Gastroesophageal sphincter (tissue), 4 donors: Measurements from ENCODE around the gene THYN1. TPM values are rescaled to one million over a fixed set of nuclear protein-coding genes. Genes with fewer than 3 reads are reported as not detected.

ENCODE experiments used
- ATAC-seq: fragments of 150-250 bp; one replicate; pipeline ENCODE4 v1.9.1; 2016; ENCODE audit warnings: mild to moderate bottlenecking, moderate library complexity
- H3K27ac ChIP-seq, 4 donors: fragments of 200-600 bp; sonication (generic) in 3 of 4; 1 replicate in 3 of 4; 2 replicates in 1 of 4; pipeline ENCODE4 v1.5.1; 2016 to 2019
- H3K27me3 ChIP-seq: fragments of 200-600 bp; sonication (generic); one replicate; pipeline ENCODE4 v1.5.1; 2019
- H3K36me3 ChIP-seq, 2 donors: fragments of 200-600 bp; sonication (generic); one replicate each; pipeline ENCODE4 v1.5.1; 2019; ENCODE audit warnings: control low read depth in 1 of 2
- H3K4me1 ChIP-seq, 3 donors: fragments of 200-600 bp; sonication (generic); 1 replicate in 2 of 3; 2 replicates in 1 of 3; pipeline ENCODE4 v1.5.1; 2016 to 2019; ENCODE audit warnings: control low read depth in 2 of 3
- H3K4me3 ChIP-seq, 2 donors: fragments of 200-600 bp; sonication (generic); one replicate each; pipeline ENCODE4 v1.5.1; 2019; ENCODE audit warnings: mild to moderate bottlenecking in 1 of 2, moderate library complexity in 1 of 2
- H3K9me3 ChIP-seq, 3 donors: fragments of 200-600 bp; sonication (generic); one replicate each; pipeline ENCODE4 v1.5.1; 2017 to 2019; ENCODE audit warnings: control low read depth in 2 of 3
- EP300 ChIP-seq: sonication (generic); formaldehyde crosslinking; IDR thresholded peaks from one replicate; pipeline ENCODE4 v1.6.1; 2017; ENCODE audit warnings: antibody characterized with exemption, mild to moderate bottlenecking
- POLR2A ChIP-seq, 2 donors: fragments of 450-650 bp; IDR thresholded peaks; one replicate each; pipeline ENCODE4 v1.6.1; 2017; ENCODE audit warnings: antibody characterized with exemption in 2 of 2, mild to moderate bottlenecking in 2 of 2, moderate library complexity in 1 of 2
- POLR2AphosphoS5 ChIP-seq: sonication (generic); formaldehyde crosslinking; IDR thresholded peaks from one replicate; pipeline ENCODE4 v1.6.1; 2017; ENCODE audit warnings: antibody characterized with exemption
- WGBS, 2 donors: methylation state at CpG; one replicate each; pipeline ENCODE4 v1.1.5; 2018; ENCODE audit warnings: low coverage in 1 of 2; 5-methylcytosine and 5-hydroxymethylcytosine counted together
- total RNA-seq, 4 donors: library from RNA; depleted of rRNA; stranded (reverse); fragments of >200 nt; gene quantifications; one replicate each; pipeline ENCODE4 v1.1.0, GENCODE V29; 2016
- TF ChIP-seq, protein P1 (sequence below), 4 experiments: fragments of 200-600 bp in 2 of 4; fragments of 450-650 bp in 2 of 4; sonication (generic) in 1 of 4; IDR thresholded peaks; one replicate each; pipeline ENCODE4 v1.5.1; 2017 to 2019; ENCODE audit warnings: antibody characterized with exemption in 4 of 4, mild to moderate bottlenecking in 2 of 4, moderate library complexity in 2 of 4

The THYN1 gene
- total RNA-seq, 4 donors from 2014 or later, result 54.0 to 74.4 (median 55.4) TPM

DNA sequence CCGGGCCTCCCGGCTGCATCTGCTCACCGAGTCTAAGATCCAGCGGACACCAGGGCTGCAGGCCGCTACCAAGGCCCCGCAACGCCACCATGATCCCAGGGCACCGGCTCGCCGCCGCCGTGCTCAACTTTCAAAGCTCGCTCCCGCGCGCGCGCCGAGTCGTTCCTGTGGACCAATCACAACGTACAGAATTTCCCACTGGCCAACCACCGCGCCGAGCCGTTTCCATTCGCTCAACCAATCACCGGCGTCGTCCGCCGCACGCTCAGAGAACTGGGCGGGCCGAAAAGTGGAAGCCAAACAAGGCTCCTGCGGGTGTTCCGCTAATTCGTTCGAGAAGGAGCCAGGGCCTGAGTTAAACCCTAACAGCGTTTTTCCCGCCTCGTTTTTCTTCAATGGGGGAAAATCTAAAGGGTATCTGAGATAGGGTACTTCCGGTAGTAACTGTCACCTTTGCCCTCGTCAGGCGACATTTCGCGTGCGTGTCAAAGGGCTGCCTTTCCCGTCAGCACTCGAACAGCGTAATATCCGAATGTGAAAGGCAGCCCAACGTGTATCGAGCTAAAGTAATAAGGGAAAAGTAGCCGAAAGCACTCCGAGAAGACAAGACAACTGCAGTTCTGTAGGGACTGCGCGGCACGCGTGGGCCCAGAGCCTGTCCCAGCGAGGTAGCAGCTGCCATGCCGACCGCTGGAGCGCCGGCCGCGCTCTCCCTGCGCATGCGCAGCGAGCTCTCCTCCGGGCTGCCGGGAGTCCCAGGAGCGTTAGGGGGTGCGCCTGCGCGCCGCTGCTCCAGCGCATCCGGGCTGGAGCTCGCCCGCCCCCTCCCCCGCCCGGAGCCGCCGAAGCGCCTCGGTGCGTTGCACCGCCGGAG is 29.1 kb downstream of the THYN1 start, which contains the start of the genes NCAPD3 and VPS26B:
Gene NCAPD3 (minus strand): TSS at position 132 of the 874 bp plus-strand sequence. CDS start 41 bp downstream, at position 91.
Gene VPS26B (plus strand): TSS at position 836 of the 874 bp plus-strand sequence. CDS start 452 bp downstream, outside the sequence.
- TF ChIP-seq, protein P1, sequence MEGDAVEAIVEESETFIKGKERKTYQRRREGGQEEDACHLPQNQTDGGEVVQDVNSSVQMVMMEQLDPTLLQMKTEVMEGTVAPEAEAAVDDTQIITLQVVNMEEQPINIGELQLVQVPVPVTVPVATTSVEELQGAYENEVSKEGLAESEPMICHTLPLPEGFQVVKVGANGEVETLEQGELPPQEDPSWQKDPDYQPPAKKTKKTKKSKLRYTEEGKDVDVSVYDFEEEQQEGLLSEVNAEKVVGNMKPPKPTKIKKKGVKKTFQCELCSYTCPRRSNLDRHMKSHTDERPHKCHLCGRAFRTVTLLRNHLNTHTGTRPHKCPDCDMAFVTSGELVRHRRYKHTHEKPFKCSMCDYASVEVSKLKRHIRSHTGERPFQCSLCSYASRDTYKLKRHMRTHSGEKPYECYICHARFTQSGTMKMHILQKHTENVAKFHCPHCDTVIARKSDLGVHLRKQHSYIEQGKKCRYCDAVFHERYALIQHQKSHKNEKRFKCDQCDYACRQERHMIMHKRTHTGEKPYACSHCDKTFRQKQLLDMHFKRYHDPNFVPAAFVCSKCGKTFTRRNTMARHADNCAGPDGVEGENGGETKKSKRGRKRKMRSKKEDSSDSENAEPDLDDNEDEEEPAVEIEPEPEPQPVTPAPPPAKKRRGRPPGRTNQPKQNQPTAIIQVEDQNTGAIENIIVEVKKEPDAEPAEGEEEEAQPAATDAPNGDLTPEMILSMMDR (IDR thresholded peaks at IDR 0.05), result peak in 2 of 4 experiments; percentile 19 to 30
- TF ChIP-seq EP300 (no peak), POLR2AphosphoS5 (peak; percentile 99), POLR2A (IDR thresholded peaks at IDR 0.05) (peak; percentile 98)
- peak; percentile 95 for ATAC-seq
- WGBS, 2 donors, result 1% methylated on average over 15 to 39 of the region's 89 CpGs
- Histone ChIP-seq H3K4me1 (peaks cover 3 to 46% (median 20%) of the 10 kb centered on the region in 3 donors), H3K27ac (peak within 1 kb of the TSS; percentile 72 to 94 (median 88)), H3K36me3 (peaks cover 0 to 17% of the 10 kb centered on the region in 2 donors), H3K4me3 (peak within 1 kb of the TSS; percentile 66 to 98), H3K27me3 (no peaks in the 10 kb centered on the region), H3K9me3 (no peaks in the 10 kb centered on the region)

DNA sequence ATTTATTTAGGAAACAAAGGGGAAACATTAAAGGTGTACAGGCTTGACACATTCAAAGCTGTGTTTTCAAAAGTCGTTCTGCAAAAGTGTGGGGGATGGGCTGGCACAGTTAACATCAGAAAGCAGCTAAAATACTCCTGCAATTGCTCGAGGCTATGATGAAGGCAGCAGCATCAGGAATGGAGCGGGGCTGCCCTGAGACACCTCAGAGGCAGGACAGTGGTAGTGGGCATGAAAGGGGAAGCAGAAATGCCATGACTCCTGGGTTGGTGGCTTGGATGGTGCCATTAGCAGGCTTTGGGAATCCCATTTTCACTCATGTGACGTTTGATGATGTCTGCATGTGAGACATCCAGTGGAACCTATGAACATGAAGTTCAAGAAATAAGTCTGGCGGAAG is 30.0 kb downstream of the THYN1 start:
- Histone ChIP-seq H3K9me3 (no peaks in the 10 kb centered on the region), H3K27ac (peak overlapping the region in 2 of 4 donors; percentile 89 to 94), H3K27me3 (no peaks in the 10 kb centered on the region), H3K4me1 (peaks cover 3 to 40% (median 20%) of the 10 kb centered on the region in 3 donors), H3K36me3 (peaks cover 0 to 25% of the 10 kb centered on the region in 2 donors), H3K4me3 (peak overlapping the region; percentile 66 to 98)
- 4 to 14% methylated on average over 5 of the region's 5 CpGs for WGBS, 2 donors
- TF ChIP-seq EP300, result no peak
- TF ChIP-seq POLR2A (IDR thresholded peaks at IDR 0.05), result no peak
- TF ChIP-seq POLR2AphosphoS5, result no peak
- TF ChIP-seq, protein P1 (IDR thresholded peaks at IDR 0.05), result no peak
- no peak for ATAC-seq

- peaks cover 0 to 53% of the 10 kb centered on the region in 2 donors for H3K36me3 ChIP-seq
- H3K9me3 ChIP-seq, result no peaks in the 10 kb centered on the region
- no peaks in the 10 kb centered on the region for H3K27me3 ChIP-seq
- WGBS, 2 donors, result 88 to 93% methylated on average over 3 of the region's 3 CpGs
- TF ChIP-seq EP300, result no peak
- no peak for TF ChIP-seq POLR2AphosphoS5
- TF ChIP-seq POLR2A (IDR thresholded peaks at IDR 0.05), result no peak
- TF ChIP-seq, protein P1 (IDR thresholded peaks at IDR 0.05), result no peak
- no peak for ATAC-seq
- no peak overlapping the region for H3K27ac ChIP-seq
- H3K4me3 ChIP-seq, result no peak overlapping the region
- H3K4me1 ChIP-seq, result no peaks in the 10 kb centered on the region
Observed at GRCh38 chr11:134216816-134217215, 36.3 kb downstream of the THYN1 start.

DNA sequence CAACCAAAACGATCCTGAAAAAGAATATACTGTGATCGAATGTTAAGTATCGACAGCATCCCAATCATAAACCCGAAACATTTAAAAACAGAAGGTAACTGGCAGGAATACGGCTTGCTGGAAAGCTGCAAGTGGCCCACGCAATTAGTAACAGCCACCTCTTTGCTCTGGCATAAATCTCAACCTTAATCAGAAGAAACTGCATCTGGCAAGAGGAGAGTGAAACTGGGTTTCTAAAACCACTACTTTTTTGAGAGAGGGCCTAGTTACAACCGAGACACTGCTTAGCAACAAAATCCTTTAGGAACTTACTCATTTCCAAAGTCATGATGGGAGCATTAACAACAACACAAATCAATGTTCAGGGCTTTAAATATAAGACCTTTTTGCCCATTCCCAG is 37.3 kb downstream of the THYN1 start:
- Histone ChIP-seq H3K4me3 (no peak overlapping the region), H3K27me3 (no peaks in the 10 kb centered on the region), H3K36me3 (peaks cover 0 to 57% of the 10 kb centered on the region in 2 donors), H3K9me3 (no peaks in the 10 kb centered on the region), H3K4me1 (no peaks in the 10 kb centered on the region), H3K27ac (no peak overlapping the region)
- TF ChIP-seq EP300, result no peak
- TF ChIP-seq, protein P1 (IDR thresholded peaks at IDR 0.05), result no peak
- ATAC-seq, result no peak
- WGBS, 2 donors, result 84 to 86% methylated on average over 7 of the region's 7 CpGs
